ENCODE measurements around the gene TMEM43.

TMEM43 gene

DNA sequence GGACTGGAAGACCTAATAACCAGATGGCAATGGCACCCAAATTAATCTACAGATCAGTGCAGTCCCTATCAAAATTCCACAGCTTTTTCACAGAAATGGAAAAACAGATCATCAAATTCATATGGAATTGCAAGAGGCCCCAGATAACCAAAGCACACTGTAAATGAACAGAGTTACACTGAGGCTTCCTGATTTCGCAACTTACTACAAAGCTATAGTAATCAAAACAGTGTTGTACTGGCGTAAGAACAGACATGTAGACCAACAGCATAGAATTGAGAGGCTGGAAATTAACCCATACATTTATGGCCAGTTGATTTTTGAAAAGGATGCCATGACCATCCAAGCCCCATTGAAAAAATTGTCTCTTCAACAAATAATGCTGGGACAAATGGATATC, 37.3 kb downstream of the TMEM43 start:
- DNase-seq (ENCODE audit: low read depth in 1 of 2, low spot score in 1 of 2) = no peak
- Histone ChIP-seq H3K27ac (replicated peaks) (no peak overlapping the region), H3K27me3 (ENCODE audit: insufficient read depth, poor library complexity, severe bottlenecking) (no peaks in the 10 kb centered on the region), H3K4me3 (replicated peaks; ENCODE audit: insufficient read depth, low read length) (no peak overlapping the region)
- TF ChIP-seq, protein P1, sequence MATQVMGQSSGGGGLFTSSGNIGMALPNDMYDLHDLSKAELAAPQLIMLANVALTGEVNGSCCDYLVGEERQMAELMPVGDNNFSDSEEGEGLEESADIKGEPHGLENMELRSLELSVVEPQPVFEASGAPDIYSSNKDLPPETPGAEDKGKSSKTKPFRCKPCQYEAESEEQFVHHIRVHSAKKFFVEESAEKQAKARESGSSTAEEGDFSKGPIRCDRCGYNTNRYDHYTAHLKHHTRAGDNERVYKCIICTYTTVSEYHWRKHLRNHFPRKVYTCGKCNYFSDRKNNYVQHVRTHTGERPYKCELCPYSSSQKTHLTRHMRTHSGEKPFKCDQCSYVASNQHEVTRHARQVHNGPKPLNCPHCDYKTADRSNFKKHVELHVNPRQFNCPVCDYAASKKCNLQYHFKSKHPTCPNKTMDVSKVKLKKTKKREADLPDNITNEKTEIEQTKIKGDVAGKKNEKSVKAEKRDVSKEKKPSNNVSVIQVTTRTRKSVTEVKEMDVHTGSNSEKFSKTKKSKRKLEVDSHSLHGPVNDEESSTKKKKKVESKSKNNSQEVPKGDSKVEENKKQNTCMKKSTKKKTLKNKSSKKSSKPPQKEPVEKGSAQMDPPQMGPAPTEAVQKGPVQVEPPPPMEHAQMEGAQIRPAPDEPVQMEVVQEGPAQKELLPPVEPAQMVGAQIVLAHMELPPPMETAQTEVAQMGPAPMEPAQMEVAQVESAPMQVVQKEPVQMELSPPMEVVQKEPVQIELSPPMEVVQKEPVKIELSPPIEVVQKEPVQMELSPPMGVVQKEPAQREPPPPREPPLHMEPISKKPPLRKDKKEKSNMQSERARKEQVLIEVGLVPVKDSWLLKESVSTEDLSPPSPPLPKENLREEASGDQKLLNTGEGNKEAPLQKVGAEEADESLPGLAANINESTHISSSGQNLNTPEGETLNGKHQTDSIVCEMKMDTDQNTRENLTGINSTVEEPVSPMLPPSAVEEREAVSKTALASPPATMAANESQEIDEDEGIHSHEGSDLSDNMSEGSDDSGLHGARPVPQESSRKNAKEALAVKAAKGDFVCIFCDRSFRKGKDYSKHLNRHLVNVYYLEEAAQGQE (IDR thresholded peaks at IDR 0.05; ENCODE audit: insufficient replicate concordance, low read depth) = no peak
- no peak for TF ChIP-seq POLR2AphosphoS5 (IDR thresholded peaks at IDR 0.05; ENCODE audit: low read depth)
- TF ChIP-seq, protein P2, sequence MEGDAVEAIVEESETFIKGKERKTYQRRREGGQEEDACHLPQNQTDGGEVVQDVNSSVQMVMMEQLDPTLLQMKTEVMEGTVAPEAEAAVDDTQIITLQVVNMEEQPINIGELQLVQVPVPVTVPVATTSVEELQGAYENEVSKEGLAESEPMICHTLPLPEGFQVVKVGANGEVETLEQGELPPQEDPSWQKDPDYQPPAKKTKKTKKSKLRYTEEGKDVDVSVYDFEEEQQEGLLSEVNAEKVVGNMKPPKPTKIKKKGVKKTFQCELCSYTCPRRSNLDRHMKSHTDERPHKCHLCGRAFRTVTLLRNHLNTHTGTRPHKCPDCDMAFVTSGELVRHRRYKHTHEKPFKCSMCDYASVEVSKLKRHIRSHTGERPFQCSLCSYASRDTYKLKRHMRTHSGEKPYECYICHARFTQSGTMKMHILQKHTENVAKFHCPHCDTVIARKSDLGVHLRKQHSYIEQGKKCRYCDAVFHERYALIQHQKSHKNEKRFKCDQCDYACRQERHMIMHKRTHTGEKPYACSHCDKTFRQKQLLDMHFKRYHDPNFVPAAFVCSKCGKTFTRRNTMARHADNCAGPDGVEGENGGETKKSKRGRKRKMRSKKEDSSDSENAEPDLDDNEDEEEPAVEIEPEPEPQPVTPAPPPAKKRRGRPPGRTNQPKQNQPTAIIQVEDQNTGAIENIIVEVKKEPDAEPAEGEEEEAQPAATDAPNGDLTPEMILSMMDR (IDR thresholded peaks at IDR 0.05; ENCODE audit: insufficient read depth, low read length) = no peak
- no peak for TF ChIP-seq GABPA (IDR thresholded peaks at IDR 0.05; ENCODE audit: low read depth)
- TF ChIP-seq SPI1 (IDR thresholded peaks at IDR 0.05; ENCODE audit: borderline replicate concordance, low read depth) = no peak

DNA sequence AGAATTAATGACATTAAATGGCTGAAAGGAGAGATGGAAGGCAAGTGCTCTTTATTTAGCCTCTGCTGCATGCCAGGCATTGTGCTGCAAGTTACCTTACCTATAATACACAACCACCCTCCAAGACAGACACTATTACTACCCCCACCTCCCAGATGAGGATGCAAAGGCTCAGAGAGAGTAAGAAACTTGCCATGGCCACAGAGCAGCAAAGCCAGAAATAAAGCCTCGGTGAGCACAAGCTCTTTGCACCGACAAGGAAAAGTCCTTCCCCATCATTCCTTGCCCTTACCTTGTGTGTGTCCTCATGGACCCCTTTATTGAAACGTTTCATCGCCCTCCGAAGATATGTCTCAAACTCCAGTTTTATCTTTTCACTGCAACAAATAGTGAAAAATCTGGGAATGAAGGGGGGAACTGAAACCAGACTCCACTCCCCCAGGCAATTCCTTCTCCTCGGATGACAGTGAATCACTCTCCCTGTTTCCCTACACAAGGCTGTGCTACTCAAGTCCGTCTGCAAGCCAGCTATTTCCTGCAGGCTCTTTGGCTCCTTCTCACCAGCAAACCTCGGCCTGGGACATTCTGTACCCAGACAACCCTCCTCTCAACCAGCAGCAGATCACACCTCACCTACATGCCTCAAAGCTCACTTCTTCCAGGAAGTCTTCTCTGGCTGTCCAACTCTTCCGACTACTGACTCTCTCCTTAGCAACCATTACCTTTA, 42.2 kb downstream of the TMEM43 start:
- no peak overlapping the region for H3K4me3 ChIP-seq (replicated peaks; ENCODE audit: insufficient read depth, low read length)
- no peak overlapping the region for H3K27ac ChIP-seq (replicated peaks)
- no peaks in the 10 kb centered on the region for H3K27me3 ChIP-seq (ENCODE audit: insufficient read depth, poor library complexity, severe bottlenecking)
- TF ChIP-seq, protein P1 (IDR thresholded peaks at IDR 0.05; ENCODE audit: insufficient replicate concordance, low read depth) = no peak
- TF ChIP-seq, protein P2 (IDR thresholded peaks at IDR 0.05; ENCODE audit: insufficient read depth, low read length) = no peak
- TF ChIP-seq GABPA (IDR thresholded peaks at IDR 0.05; ENCODE audit: low read depth) (no peak), SPI1 (IDR thresholded peaks at IDR 0.05; ENCODE audit: borderline replicate concordance, low read depth) (no peak), POLR2AphosphoS5 (IDR thresholded peaks at IDR 0.05; ENCODE audit: low read depth) (no peak)
- DNase-seq (ENCODE audit: low read depth in 1 of 2, low spot score in 1 of 2) = no peak

DNA sequence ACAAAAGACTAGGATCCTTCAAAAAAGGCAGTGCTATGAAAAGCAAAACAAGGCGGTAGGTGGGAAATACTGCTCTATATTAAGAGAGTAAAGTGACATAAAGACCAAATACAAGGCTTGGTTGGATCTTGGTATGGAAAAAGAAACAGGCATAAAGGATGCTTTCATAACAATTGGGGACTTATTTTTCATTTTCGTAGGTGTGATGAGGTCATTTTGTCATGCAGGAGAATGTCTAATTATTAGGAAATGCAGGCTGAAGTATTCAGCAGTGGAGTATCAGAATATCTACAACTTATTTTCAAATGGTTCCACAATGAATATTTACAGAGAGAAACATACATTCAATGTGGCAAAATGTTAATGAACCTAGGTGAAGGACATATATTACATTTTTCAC, 44.6 kb downstream of the TMEM43 start:
- DNase-seq (ENCODE audit: low read depth in 1 of 2, low spot score in 1 of 2) = no peak

More for the DNA sequence above, 44.6 kb downstream of the TMEM43 start:
- Histone ChIP-seq H3K27me3 (ENCODE audit: insufficient read depth, poor library complexity, severe bottlenecking) (no peaks in the 10 kb centered on the region), H3K27ac (replicated peaks) (no peak overlapping the region), H3K4me3 (replicated peaks; ENCODE audit: insufficient read depth, low read length) (no peak overlapping the region)
- TF ChIP-seq, protein P2 (IDR thresholded peaks at IDR 0.05; ENCODE audit: insufficient read depth, low read length) = no peak
- TF ChIP-seq POLR2AphosphoS5 (IDR thresholded peaks at IDR 0.05; ENCODE audit: low read depth) (no peak), SPI1 (IDR thresholded peaks at IDR 0.05; ENCODE audit: borderline replicate concordance, low read depth) (no peak), GABPA (IDR thresholded peaks at IDR 0.05; ENCODE audit: low read depth) (no peak)
- TF ChIP-seq, protein P1 (IDR thresholded peaks at IDR 0.05; ENCODE audit: insufficient replicate concordance, low read depth) = no peak

All from HL-60 (cell line).